SK-N-SH treated with all-trans-retinoic acid at 6 μM for 48 hours (cell line): ENCODE results near the gene ZDHHC9.

Experiments used
- ATAC-seq: fragments of 200-7000 bp; cut with Tn5 transposase; 3 replicates; pipeline ENCODE4 v1.9.1; 2020; ENCODE audit warnings: mild to moderate bottlenecking, moderate library complexity
- ARNTL ChIP-seq: fragments of 450-650 bp; formaldehyde crosslinking; IDR thresholded peaks from 2 replicates; pipeline ENCODE4 v1.5.0; 2020; ENCODE audit warnings: low read depth, mild to moderate bottlenecking, moderate library complexity, borderline replicate concordance
- BACH2 ChIP-seq: fragments of 250-450 bp; sonication (Bioruptor Pico); IDR thresholded peaks from 2 replicates; pipeline ENCODE4 v1.9.0; 2021; ENCODE audit warnings: mild to moderate bottlenecking, borderline replicate concordance
- ESRRG ChIP-seq: fragments of 250-450 bp; sonication (Bioruptor Pico); IDR thresholded peaks from 2 replicates; pipeline ENCODE4 v1.6.1; 2021; ENCODE audit warnings: mild to moderate bottlenecking
- GLIS3 ChIP-seq: fragments of 250-450 bp; sonication (Bioruptor Pico); IDR thresholded peaks from 2 replicates; pipeline ENCODE4 v1.5.0; 2020; ENCODE audit warnings: mild to moderate bottlenecking, moderate library complexity
- ISL1 ChIP-seq: fragments of 250-450 bp; sonication (Bioruptor Pico); IDR thresholded peaks from 2 replicates; pipeline ENCODE4 v2.1.2; 2022; ENCODE audit warnings: mild to moderate bottlenecking, moderate library complexity
- POU6F1 ChIP-seq: fragments of 250-450 bp; sonication (Bioruptor Pico); IDR thresholded peaks from 2 replicates; pipeline ENCODE4 v1.8.0; 2021; ENCODE audit warnings: low read depth, mild to moderate bottlenecking, moderate library complexity, borderline replicate concordance
- PPARA ChIP-seq: fragments of 250-450 bp; sonication (Bioruptor Pico); IDR thresholded peaks from 2 replicates; pipeline ENCODE4 v1.5.0; 2020; ENCODE audit warnings: mild to moderate bottlenecking, borderline replicate concordance
- SNAI2 ChIP-seq: fragments of 250-450 bp; sonication (Bioruptor Pico); IDR thresholded peaks from 2 replicates; pipeline ENCODE4 v1.5.0; 2020; ENCODE audit warnings: mild to moderate bottlenecking, moderate library complexity
- TCF4 ChIP-seq: fragments of 250-450 bp; sonication (Bioruptor Pico); IDR thresholded peaks from 2 replicates; pipeline ENCODE4 v1.8.0; 2021; ENCODE audit warnings: mild to moderate bottlenecking, moderate library complexity, borderline replicate concordance
- TOX ChIP-seq: fragments of 250-450 bp; sonication (Bioruptor Pico); IDR thresholded peaks from 2 replicates; pipeline ENCODE4 v1.8.0; 2021; ENCODE audit warnings: mild to moderate bottlenecking, moderate library complexity, borderline replicate concordance
- ZC3H10 ChIP-seq: fragments of 250-450 bp; sonication (Bioruptor Pico); IDR thresholded peaks from 2 replicates; pipeline ENCODE4 v1.5.1; 2021; ENCODE audit warnings: mild to moderate bottlenecking, moderate library complexity
- ZFP3 ChIP-seq: fragments of 250-450 bp; sonication (Bioruptor Pico); IDR thresholded peaks from 2 replicates; pipeline ENCODE4 v1.5.0; 2020; ENCODE audit warnings: mild to moderate bottlenecking, moderate library complexity
- ZFP30 ChIP-seq: fragments of 450-650 bp; formaldehyde crosslinking; IDR thresholded peaks from 2 replicates; pipeline ENCODE4 v1.5.0; 2022; ENCODE audit warnings: mild to moderate bottlenecking, moderate library complexity
- ZNF565 ChIP-seq: fragments of 450-650 bp; formaldehyde crosslinking; conservative IDR thresholded peaks from 2 replicates; pipeline ENCODE4 v1.5.0; 2020; ENCODE audit warnings: low read depth, mild to moderate bottlenecking, moderate library complexity
- ZNF70 ChIP-seq: fragments of 450-650 bp; formaldehyde crosslinking; IDR thresholded peaks from 2 replicates; pipeline ENCODE4 v1.5.0; 2020; ENCODE audit warnings: mild to moderate bottlenecking, moderate library complexity
- ZNF8 ChIP-seq: fragments of 450-650 bp; formaldehyde crosslinking; IDR thresholded peaks from 2 replicates; pipeline ENCODE4 v1.5.0; 2020; ENCODE audit warnings: mild to moderate bottlenecking, moderate library complexity
- TF ChIP-seq, protein P1 (sequence below): fragments of 250-450 bp; sonication (Bioruptor Pico); IDR thresholded peaks from 2 replicates; pipeline ENCODE4 v1.8.0; 2020; ENCODE audit warnings: mild to moderate bottlenecking, moderate library complexity, borderline replicate concordance
- TF ChIP-seq, protein P2 (sequence below): fragments of 250-450 bp; sonication (Bioruptor Pico); IDR thresholded peaks from 2 replicates; pipeline ENCODE4 v1.5.1; 2020; ENCODE audit warnings: low read depth, mild to moderate bottlenecking, moderate library complexity
- TF ChIP-seq, protein P3 (sequence below): fragments of 250-450 bp; sonication (Bioruptor Pico); IDR thresholded peaks from 2 replicates; pipeline ENCODE4 v1.5.0; 2020; ENCODE audit warnings: mild to moderate bottlenecking, moderate library complexity

Gene ZDHHC9

GRCh38 chrX:129790146-129790545, 53.5 kb downstream of the ZDHHC9 start:
- no peak for TF ChIP-seq ZFP30 (CRISPR knock-in tag)
- no peak for TF ChIP-seq ZNF565 (CRISPR knock-in tag)
- no peak for TF ChIP-seq ZC3H10 (CRISPR knock-in tag)
- TF ChIP-seq, protein P1, sequence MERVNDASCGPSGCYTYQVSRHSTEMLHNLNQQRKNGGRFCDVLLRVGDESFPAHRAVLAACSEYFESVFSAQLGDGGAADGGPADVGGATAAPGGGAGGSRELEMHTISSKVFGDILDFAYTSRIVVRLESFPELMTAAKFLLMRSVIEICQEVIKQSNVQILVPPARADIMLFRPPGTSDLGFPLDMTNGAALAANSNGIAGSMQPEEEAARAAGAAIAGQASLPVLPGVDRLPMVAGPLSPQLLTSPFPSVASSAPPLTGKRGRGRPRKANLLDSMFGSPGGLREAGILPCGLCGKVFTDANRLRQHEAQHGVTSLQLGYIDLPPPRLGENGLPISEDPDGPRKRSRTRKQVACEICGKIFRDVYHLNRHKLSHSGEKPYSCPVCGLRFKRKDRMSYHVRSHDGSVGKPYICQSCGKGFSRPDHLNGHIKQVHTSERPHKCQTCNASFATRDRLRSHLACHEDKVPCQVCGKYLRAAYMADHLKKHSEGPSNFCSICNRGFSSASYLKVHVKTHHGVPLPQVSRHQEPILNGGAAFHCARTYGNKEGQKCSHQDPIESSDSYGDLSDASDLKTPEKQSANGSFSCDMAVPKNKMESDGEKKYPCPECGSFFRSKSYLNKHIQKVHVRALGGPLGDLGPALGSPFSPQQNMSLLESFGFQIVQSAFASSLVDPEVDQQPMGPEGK (CRISPR knock-in tag) = no peak
- no peak for TF ChIP-seq BACH2
- TF ChIP-seq PPARA = no peak
- TF ChIP-seq TOX (CRISPR knock-in tag) = no peak
- ATAC-seq = no peak

DNA sequence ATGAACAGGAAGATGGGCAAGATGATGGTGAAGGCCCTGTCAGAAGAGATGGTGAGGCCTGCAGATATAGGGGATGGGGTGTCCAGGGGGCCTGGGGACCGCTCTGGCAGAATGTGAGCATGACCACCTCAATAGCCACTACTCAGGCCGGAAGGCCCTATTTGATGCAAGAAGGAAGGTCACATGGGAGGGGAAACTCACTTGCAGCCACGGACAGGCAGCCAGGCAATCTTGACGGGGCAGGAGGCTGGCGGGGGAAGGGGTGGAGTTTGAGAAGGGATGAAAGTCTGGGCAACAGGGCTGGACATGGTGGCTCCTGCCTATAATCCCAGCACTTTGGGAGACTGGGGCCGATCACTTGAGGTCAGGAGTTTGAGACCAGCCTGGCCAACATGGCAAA, 55.2 kb downstream of the ZDHHC9 start:
- no peak for ATAC-seq
- no peak for TF ChIP-seq POU6F1 (CRISPR knock-in tag)

DNA sequence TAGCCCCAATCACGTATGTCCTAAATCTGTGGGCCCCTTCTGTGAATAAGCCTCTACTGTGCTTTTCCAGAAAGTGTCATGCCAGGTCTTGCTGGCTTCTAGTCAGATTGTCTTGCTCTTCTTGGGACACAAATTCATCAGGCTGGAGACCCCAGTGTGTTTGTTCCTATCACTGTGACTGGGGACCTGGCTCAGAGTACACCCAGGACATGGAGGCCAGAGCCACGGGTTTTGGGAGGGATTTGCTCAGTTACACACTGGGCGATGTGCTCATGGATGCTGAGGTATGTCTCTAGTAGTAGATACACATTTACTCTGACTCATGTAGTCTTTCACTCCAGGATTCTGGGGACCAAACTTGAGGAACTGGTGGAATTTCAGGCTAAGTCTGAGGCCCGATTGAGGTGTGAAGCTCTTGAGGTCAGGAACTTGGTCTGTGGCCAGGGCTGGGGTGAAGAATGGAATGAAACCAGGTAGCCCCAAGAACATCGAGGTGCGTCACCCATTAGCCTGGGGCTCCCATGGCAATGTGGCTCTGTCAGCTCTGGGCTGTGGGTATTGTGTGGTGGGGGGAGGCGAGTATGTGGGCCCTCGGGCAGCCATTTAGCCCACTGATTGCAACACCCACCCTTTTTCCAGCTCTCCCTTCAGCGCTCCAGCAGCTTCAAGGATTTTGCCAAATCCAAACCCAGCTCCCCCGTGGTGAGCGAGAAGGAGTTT, 56.2 kb downstream of the ZDHHC9 start:
- no peak for ATAC-seq
- TF ChIP-seq, protein P1 (CRISPR knock-in tag) = no peak
- TF ChIP-seq, all 23 proteins: peak for 0

DNA sequence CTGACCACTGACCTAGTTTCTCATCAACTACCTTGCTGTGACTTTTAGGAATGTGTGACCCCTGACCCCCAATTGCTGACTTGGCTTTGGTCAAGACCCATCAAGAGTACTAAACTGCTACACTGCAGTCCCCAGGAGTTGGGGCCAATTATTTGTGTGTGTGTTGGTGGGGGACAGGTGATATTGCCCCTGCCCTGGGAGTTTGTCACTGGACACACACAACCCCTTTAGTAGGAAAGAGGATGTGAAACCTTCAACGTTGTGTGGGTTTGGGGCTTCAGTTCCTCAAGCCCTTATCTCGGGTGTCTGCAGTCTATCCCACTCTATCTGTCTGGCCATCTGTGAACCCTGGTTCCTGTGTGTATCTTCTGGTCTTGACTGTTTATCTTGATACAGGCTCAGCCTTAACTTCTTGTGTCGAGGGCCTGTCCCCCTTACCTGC, 57.5 kb downstream of the ZDHHC9 start:
- ATAC-seq = no peak
- TF ChIP-seq ZC3H10 (CRISPR knock-in tag) = no peak
- no peak for TF ChIP-seq BACH2
- no peak for TF ChIP-seq ARNTL (CRISPR knock-in tag)
- TF ChIP-seq, protein P2, sequence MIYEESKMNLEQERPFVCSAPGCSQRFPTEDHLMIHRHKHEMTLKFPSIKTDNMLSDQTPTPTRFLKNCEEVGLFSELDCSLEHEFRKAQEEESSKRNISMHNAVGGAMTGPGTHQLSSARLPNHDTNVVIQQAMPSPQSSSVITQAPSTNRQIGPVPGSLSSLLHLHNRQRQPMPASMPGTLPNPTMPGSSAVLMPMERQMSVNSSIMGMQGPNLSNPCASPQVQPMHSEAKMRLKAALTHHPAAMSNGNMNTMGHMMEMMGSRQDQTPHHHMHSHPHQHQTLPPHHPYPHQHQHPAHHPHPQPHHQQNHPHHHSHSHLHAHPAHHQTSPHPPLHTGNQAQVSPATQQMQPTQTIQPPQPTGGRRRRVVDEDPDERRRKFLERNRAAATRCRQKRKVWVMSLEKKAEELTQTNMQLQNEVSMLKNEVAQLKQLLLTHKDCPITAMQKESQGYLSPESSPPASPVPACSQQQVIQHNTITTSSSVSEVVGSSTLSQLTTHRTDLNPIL = no peak
- TF ChIP-seq SNAI2 (CRISPR knock-in tag) = no peak

DNA sequence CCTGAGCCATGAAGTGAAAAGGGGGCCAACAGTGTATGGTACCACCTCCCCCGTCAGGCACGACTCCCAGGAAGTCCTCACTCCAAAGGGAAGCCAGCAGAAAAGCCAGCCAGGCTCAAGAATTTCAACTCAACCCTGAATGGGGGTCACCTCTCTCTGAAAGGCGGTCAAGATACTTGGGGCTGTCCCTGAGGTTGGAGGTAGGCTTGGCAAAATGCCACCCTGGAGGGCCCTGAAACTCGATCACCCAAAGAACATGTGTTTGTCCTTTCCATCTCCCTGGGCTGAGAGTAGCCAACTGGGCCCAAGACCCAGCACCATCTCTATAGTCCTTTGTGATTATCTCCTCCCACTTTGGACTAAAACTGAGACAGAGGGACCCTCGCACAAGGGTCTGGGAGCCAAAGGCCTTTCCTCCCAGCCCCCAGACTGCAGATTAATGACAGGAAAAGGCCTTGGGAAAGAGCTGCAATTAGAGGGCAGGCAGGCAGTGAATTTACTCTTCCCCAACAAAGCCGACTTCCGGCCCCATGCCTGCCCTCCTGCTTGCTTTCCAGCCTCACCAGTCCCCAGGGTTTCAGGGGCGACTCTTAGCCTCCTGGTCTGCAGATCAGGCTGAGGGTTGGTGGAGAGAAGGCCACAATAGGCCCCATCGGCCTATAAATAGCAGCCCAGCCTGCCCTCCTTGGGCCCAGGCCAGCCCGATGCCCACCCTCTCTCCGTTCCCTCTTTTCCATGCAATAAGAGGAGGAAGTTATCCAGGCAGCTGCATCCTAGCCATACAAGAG, 58.3 kb downstream of the ZDHHC9 start:
- ATAC-seq = no peak
- TF ChIP-seq ARNTL (CRISPR knock-in tag) = no peak
- TF ChIP-seq ZC3H10 (CRISPR knock-in tag) = no peak
- TF ChIP-seq TCF4 (CRISPR knock-in tag) = no peak
- TF ChIP-seq PPARA = no peak
- no peak for TF ChIP-seq TOX (CRISPR knock-in tag)
- no peak for TF ChIP-seq ZNF8
- TF ChIP-seq ZNF70 = no peak
- TF ChIP-seq, protein P3, sequence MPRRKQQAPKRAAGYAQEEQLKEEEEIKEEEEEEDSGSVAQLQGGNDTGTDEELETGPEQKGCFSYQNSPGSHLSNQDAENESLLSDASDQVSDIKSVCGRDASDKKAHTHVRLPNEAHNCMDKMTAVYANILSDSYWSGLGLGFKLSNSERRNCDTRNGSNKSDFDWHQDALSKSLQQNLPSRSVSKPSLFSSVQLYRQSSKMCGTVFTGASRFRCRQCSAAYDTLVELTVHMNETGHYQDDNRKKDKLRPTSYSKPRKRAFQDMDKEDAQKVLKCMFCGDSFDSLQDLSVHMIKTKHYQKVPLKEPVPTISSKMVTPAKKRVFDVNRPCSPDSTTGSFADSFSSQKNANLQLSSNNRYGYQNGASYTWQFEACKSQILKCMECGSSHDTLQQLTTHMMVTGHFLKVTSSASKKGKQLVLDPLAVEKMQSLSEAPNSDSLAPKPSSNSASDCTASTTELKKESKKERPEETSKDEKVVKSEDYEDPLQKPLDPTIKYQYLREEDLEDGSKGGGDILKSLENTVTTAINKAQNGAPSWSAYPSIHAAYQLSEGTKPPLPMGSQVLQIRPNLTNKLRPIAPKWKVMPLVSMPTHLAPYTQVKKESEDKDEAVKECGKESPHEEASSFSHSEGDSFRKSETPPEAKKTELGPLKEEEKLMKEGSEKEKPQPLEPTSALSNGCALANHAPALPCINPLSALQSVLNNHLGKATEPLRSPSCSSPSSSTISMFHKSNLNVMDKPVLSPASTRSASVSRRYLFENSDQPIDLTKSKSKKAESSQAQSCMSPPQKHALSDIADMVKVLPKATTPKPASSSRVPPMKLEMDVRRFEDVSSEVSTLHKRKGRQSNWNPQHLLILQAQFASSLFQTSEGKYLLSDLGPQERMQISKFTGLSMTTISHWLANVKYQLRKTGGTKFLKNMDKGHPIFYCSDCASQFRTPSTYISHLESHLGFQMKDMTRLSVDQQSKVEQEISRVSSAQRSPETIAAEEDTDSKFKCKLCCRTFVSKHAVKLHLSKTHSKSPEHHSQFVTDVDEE (CRISPR knock-in tag) = no peak
- TF ChIP-seq ZFP3 (CRISPR knock-in tag) = no peak
- no peak for TF ChIP-seq ESRRG (CRISPR knock-in tag)
- no peak for TF ChIP-seq ISL1 (CRISPR knock-in tag)
- no peak for TF ChIP-seq ZNF565 (CRISPR knock-in tag)
- no peak for TF ChIP-seq ZFP30 (CRISPR knock-in tag)
- no peak for TF ChIP-seq GLIS3
